Colonic mucosa (tissue), 4 donors: ENCODE measurements around the gene CREB3L4. TPM values are rescaled to one million over a fixed set of nuclear protein-coding genes. Genes with fewer than 3 reads are reported as not detected.

Experiments
- DNase-seq: peaks from one replicate; pipeline ENCODE4 v3.0.0-alpha.2; 2020
- H3K27ac ChIP-seq: fragments of 200-600 bp; one replicate; pipeline ENCODE4 v1.8.0; 2021
- H3K27me3 ChIP-seq: fragments of 200-600 bp; one replicate; pipeline ENCODE4 v1.8.0; 2021
- H3K36me3 ChIP-seq: fragments of 200-600 bp; one replicate; pipeline ENCODE4 v1.8.0; 2021
- H3K4me1 ChIP-seq: fragments of 200-600 bp; one replicate; pipeline ENCODE4 v1.8.0; 2021; ENCODE audit warnings: mild to moderate bottlenecking
- H3K4me3 ChIP-seq: fragments of 200-600 bp; one replicate; pipeline ENCODE4 v1.8.0; 2021
- H3K9ac ChIP-seq, 2 donors: one replicate each; pipeline ENCODE4 v1.7.0; 2013; ENCODE audit warnings: control low read depth in 2 of 2, low read depth in 2 of 2, low read length in 2 of 2
- H3K9me3 ChIP-seq: fragments of 200-600 bp; one replicate; pipeline ENCODE4 v1.8.0; 2021
- intact Hi-C: fragments of 100-400 bp; cut with DNase I; formaldehyde crosslinking; loops from one replicate; pipeline ENCODE4 v1.14.1; 2022
- total RNA-seq, 2 donors: library from RNA; stranded (reverse); fragmentation: NEBNext Ultra II Directional in 1 of 2; extraction: Animal tissue kit (Norgen Biotek cat#: 25700) in 1 of 2; gene quantifications; one replicate each; pipeline ENCODE4 v1.2.1, GENCODE V29; 2021
- TF ChIP-seq, protein P1 (sequence below): fragments of 200-600 bp; IDR thresholded peaks from one replicate; pipeline ENCODE4 v1.8.0; 2022; ENCODE audit warnings: antibody characterized with exemption, mild to moderate bottlenecking
- donor health status: healthy.
- donor health status: DM: no; HTN: no; CAD: no.
- donor health status: DM: no; HTN: no; CAD: no.

The CREB3L4 gene
- total RNA-seq, 2 donors from 2014 or later, result 19.0 to 37.1 TPM

DNA sequence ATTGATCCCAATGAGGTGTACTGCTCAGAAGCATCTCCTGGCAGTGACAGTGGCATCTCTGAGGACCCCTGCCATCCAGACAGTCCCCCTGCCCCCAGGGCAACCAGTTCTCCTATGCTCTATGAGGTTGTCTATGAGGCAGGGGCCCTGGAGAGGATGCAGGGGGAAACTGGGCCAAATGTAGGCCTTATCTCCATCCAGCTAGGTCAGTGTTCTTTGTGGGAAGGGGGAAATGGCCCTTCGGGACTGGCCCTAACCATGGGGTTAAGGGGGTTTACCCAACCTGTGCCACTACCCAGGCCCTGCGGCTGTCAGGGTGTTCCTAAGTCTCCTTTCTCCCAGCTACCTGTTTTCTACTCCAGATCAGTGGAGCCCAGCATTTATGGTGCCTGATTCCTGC is 1.3 kb downstream of the CREB3L4 start:
- Histone ChIP-seq H3K4me1 (peaks cover 8% of the 10 kb centered on the region), H3K9me3 (no peaks in the 10 kb centered on the region), H3K27me3 (no peaks in the 10 kb centered on the region), H3K36me3 (no peaks in the 10 kb centered on the region), H3K27ac (no peak overlapping the region), H3K4me3 (peak overlapping the region; percentile 50), H3K9ac (peak overlapping the region in 1 of 2 donors; percentile 85)
- DNase-seq, result no peak
- TF ChIP-seq, protein P1, sequence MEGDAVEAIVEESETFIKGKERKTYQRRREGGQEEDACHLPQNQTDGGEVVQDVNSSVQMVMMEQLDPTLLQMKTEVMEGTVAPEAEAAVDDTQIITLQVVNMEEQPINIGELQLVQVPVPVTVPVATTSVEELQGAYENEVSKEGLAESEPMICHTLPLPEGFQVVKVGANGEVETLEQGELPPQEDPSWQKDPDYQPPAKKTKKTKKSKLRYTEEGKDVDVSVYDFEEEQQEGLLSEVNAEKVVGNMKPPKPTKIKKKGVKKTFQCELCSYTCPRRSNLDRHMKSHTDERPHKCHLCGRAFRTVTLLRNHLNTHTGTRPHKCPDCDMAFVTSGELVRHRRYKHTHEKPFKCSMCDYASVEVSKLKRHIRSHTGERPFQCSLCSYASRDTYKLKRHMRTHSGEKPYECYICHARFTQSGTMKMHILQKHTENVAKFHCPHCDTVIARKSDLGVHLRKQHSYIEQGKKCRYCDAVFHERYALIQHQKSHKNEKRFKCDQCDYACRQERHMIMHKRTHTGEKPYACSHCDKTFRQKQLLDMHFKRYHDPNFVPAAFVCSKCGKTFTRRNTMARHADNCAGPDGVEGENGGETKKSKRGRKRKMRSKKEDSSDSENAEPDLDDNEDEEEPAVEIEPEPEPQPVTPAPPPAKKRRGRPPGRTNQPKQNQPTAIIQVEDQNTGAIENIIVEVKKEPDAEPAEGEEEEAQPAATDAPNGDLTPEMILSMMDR, result no peak
- intact Hi-C loops, result no loop called here

DNA sequence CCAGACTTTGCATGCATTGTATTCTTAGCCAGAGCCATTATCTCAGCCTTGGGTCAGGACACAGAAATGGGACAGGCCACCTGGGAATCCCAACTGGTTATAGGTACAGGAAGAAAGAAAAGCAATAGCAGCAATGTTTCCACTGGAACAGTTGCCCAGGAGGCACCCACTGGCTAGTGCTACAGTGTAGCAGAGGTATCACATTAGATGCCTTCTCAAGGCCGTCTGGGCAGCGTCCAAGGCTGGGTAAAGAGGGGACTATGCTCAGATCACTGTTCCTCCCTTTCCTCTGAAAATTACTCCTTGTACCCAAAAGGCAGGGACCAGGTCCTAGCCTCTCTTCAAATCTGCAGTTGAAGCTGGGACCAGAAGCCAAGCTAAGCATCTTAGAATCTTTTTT is 2.6 kb downstream of the CREB3L4 start:
- intact Hi-C loops, result no loop called here
- TF ChIP-seq, protein P1, result no peak
- Histone ChIP-seq H3K9me3 (no peaks in the 10 kb centered on the region), H3K4me3 (no peak overlapping the region), H3K9ac (no peak overlapping the region), H3K27ac (no peak overlapping the region), H3K27me3 (no peaks in the 10 kb centered on the region), H3K36me3 (no peaks in the 10 kb centered on the region), H3K4me1 (peaks cover 7% of the 10 kb centered on the region)
- DNase-seq, result no peak

DNA sequence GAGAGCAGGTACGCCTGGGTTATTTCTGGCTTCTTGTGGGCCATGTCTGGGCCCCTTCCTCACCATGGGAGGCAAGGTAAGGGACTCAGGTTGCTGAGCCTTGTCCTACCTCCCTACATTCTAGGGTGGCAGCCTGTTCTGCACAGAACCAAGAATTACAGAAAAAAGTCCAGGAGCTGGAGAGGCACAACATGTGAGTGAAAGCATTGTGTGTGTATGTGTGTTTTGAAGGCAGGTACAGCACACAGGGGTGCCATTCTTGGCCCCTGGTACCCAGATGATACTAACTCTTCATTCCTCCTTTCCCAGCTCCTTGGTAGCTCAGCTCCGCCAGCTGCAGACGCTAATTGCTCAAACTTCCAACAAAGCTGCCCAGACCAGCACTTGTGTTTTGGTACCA is 5.4 kb downstream of the CREB3L4 start:
- H3K36me3 ChIP-seq, result no peaks in the 10 kb centered on the region
- intact Hi-C loops, result no loop called here

DNA sequence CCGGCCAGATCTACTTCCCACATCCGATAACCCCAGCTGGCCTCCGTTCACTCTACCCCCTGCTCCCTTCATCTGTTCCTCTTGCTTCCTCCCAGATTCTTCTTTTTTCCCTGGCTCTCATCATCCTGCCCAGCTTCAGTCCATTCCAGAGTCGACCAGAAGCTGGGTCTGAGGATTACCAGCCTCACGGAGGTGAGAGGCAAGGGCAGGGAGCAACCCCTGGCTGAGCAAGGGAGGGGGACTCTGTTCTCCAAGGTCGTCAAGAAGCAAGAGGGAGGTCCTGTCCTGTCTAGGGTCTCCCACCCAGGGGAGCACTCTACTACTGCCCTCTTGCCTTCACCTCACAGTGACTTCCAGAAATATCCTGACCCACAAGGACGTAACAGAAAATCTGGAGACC is 5.8 kb downstream of the CREB3L4 start:
- no peak overlapping the region for H3K4me3 ChIP-seq
- no peaks in the 10 kb centered on the region for H3K27me3 ChIP-seq
- DNase-seq, result no peak
- intact Hi-C loops, result no loop called here
- no peak overlapping the region for H3K27ac ChIP-seq
- TF ChIP-seq, protein P1, result no peak
- H3K4me1 ChIP-seq, result peaks cover 8% of the 10 kb centered on the region
- H3K9me3 ChIP-seq, result no peaks in the 10 kb centered on the region
- no peak overlapping the region for H3K9ac ChIP-seq
- no peaks in the 10 kb centered on the region for H3K36me3 ChIP-seq

More for the DNA sequence above, 5.4 kb downstream of the CREB3L4 start:
- H3K27me3 ChIP-seq, result no peaks in the 10 kb centered on the region
- H3K4me3 ChIP-seq, result no peak overlapping the region
- no peaks in the 10 kb centered on the region for H3K9me3 ChIP-seq
- no peak for DNase-seq
- peaks cover 8% of the 10 kb centered on the region for H3K4me1 ChIP-seq
- TF ChIP-seq, protein P1, result no peak
- H3K27ac ChIP-seq, result no peak overlapping the region
- no peak overlapping the region for H3K9ac ChIP-seq

DNA sequence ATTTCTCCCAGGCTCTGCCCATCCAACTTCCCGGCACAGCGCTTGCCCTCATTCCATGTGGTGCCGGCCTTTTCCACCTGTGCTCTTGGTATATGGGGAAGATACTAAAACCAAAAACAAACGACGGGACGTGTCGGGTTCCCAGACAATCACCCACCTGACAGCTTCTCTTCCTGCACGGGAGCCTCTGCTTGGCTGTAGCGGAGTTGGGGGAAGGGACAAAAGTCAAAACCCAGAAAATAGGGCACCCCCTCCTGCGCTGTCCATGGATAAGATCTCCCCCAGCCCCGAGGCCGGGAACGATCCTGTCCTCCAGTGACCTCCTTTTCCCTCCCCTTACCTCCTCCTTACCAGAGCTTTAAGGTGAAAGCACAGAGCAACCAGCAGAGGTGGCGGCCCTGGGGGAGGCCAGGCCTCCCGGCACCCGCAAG is 9.1 kb downstream of the CREB3L4 start:
- TF ChIP-seq, protein P1, result no peak
- peak overlapping the region; percentile 93 for H3K27ac ChIP-seq
- H3K9me3 ChIP-seq, result no peaks in the 10 kb centered on the region
- peaks cover 8% of the 10 kb centered on the region for H3K4me1 ChIP-seq
- H3K27me3 ChIP-seq, result no peaks in the 10 kb centered on the region
- no peaks in the 10 kb centered on the region for H3K36me3 ChIP-seq
- intact Hi-C loops, result no loop called here
- no peak for DNase-seq
- H3K9ac ChIP-seq, result peak overlapping the region; percentile 98 to 99
- peak overlapping the region; percentile 100 for H3K4me3 ChIP-seq
